ENCODE data around the gene FSTL4. TPM values are rescaled to one million over a fixed set of nuclear protein-coding genes. Genes with fewer than 3 reads are reported as not detected.

Gene FSTL4
- total RNA-seq, 1 donor from 2014 or later = 11.3 TPM

- H3K4me1 Mint-ChIP-seq (ENCODE audit: unreplicated experiment) = no peaks in the 10 kb centered on the region
- H3K36me3 Mint-ChIP-seq = no peaks in the 10 kb centered on the region
- no peak for DNase-seq (ENCODE audit: extremely low spot score, unreplicated experiment)
- no peaks in the 10 kb centered on the region for H3K9me3 Mint-ChIP-seq
- no peak for TF ChIP-seq CTCF (conservative IDR thresholded peaks at IDR 0.05)
- no peaks in the 10 kb centered on the region for H3K27me3 Mint-ChIP-seq
- H3K4me3 Mint-ChIP-seq = no peak overlapping the region
- H3K27ac Mint-ChIP-seq = no peak overlapping the region
Observed at GRCh38 chr5:133311176-133311575, 301.2 kb downstream of the FSTL4 start.

GRCh38 chr5:133309984-133310621 is 302.2 kb downstream of the FSTL4 start:
- Mint-ChIP-seq H3K27me3 (no peaks in the 10 kb centered on the region), H3K4me1 (ENCODE audit: unreplicated experiment) (no peaks in the 10 kb centered on the region), H3K27ac (no peak overlapping the region), H3K9me3 (no peaks in the 10 kb centered on the region), H3K36me3 (no peaks in the 10 kb centered on the region), H3K4me3 (no peak overlapping the region)
- TF ChIP-seq CTCF (conservative IDR thresholded peaks at IDR 0.05) = no peak
- DNase-seq (ENCODE audit: extremely low spot score, unreplicated experiment) = no peak

- no peak for DNase-seq (ENCODE audit: extremely low spot score, unreplicated experiment)
- TF ChIP-seq CTCF (conservative IDR thresholded peaks at IDR 0.05) = no peak
- Mint-ChIP-seq H3K27ac (no peak overlapping the region), H3K9me3 (no peaks in the 10 kb centered on the region), H3K36me3 (no peaks in the 10 kb centered on the region), H3K4me1 (ENCODE audit: unreplicated experiment) (no peaks in the 10 kb centered on the region), H3K27me3 (no peaks in the 10 kb centered on the region), H3K4me3 (no peak overlapping the region)
Observed at GRCh38 chr5:133309166-133309795, 303.1 kb downstream of the FSTL4 start.

GRCh38 chr5:133307275-133307674 is 305.1 kb downstream of the FSTL4 start:
- no peak for DNase-seq (ENCODE audit: extremely low spot score, unreplicated experiment)
- H3K4me1 Mint-ChIP-seq (ENCODE audit: unreplicated experiment) = no peaks in the 10 kb centered on the region
- H3K4me3 Mint-ChIP-seq = no peak overlapping the region
- no peak overlapping the region for H3K27ac Mint-ChIP-seq
- TF ChIP-seq CTCF (conservative IDR thresholded peaks at IDR 0.05) = no peak
- H3K36me3 Mint-ChIP-seq = peaks cover 4% of the 10 kb centered on the region
- no peaks in the 10 kb centered on the region for H3K9me3 Mint-ChIP-seq
- no peaks in the 10 kb centered on the region for H3K27me3 Mint-ChIP-seq

- H3K9me3 Mint-ChIP-seq = no peaks in the 10 kb centered on the region
- H3K36me3 Mint-ChIP-seq = peaks cover 4% of the 10 kb centered on the region
- no peak overlapping the region for H3K27ac Mint-ChIP-seq
- no peaks in the 10 kb centered on the region for H3K27me3 Mint-ChIP-seq
- no peak for TF ChIP-seq CTCF (conservative IDR thresholded peaks at IDR 0.05)
- no peaks in the 10 kb centered on the region for H3K4me1 Mint-ChIP-seq (ENCODE audit: unreplicated experiment)
- no peak overlapping the region for H3K4me3 Mint-ChIP-seq
- DNase-seq (ENCODE audit: extremely low spot score, unreplicated experiment) = no peak
Observed at GRCh38 chr5:133304707-133305216, 307.6 kb downstream of the FSTL4 start.

Data from type B pancreatic cell (in vitro differentiated cells).